Body of pancreas (tissue), 4 donors: ENCODE results near the gene TNS3. TPM values are rescaled to one million over a fixed set of nuclear protein-coding genes. Genes with fewer than 3 reads are reported as not detected.
A peak's percentile ranks its signal among the peaks of the same experiment; 100 is the strongest.

Source experiments
- ATAC-seq: fragments of 150-250 bp; one replicate; pipeline ENCODE4 v1.9.1; 2016
- DNase-seq, 4 donors: peaks; one replicate each; pipeline ENCODE4 v3.0.0-alpha.2; 2019
- H3K27ac ChIP-seq, 4 donors: fragments of 200-600 bp; sonication (generic); 1 replicate in 3 of 4; 2 replicates in 1 of 4; pipeline versions ENCODE4 v1.5.1 to v1.6.1; 2016 to 2019; ENCODE audit warnings: mild to moderate bottlenecking in 1 of 4, mixed read lengths in 1 of 4, moderate library complexity in 1 of 4
- H3K27me3 ChIP-seq, 2 donors: fragments of 200-600 bp; sonication (generic); one replicate each; pipeline ENCODE4 v1.6.0; 2016; ENCODE audit warnings: mild to moderate bottlenecking in 1 of 2
- H3K36me3 ChIP-seq, 2 donors: fragments of 200-600 bp; sonication (generic); replicated peaks in 1 of 2; 2 replicates each; pipeline ENCODE4 v1.5.1; 2016; ENCODE audit warnings: low read depth in 2 of 2; ENCODE audit not compliant: insufficient read depth in 1 of 2
- H3K4me1 ChIP-seq: fragments of 200-600 bp; sonication (generic); one replicate; pipeline ENCODE4 v1.6.0; 2016
- H3K4me3 ChIP-seq, 2 donors: fragments of 200-600 bp; sonication (generic); 1 replicate in 1 of 2; 2 replicates in 1 of 2; pipeline ENCODE4 v1.5.1; 2016 to 2019
- H3K9me3 ChIP-seq, 3 donors: fragments of 200-600 bp; sonication (generic); 1 replicate in 2 of 3; 2 replicates in 1 of 3; pipeline ENCODE4 v1.5.1; 2016
- POLR2A ChIP-seq, 3 donors: fragments of 450-650 bp; IDR thresholded peaks; one replicate each; pipeline ENCODE4 v1.6.1; 2016; ENCODE audit warnings: antibody characterized with exemption in 3 of 3, mild to moderate bottlenecking in 2 of 3
- WGBS, 2 donors: methylation state at CpG; one replicate each; pipeline ENCODE4 v1.1.5; 2017; 5-methylcytosine and 5-hydroxymethylcytosine counted together
- intact Hi-C: fragments of 100-400 bp; cut with DNase I; formaldehyde crosslinking; loops from one replicate; pipeline ENCODE4 v1.15.1; 2023
- total RNA-seq, 2 donors: library from RNA; depleted of rRNA; stranded (reverse); fragments of >200 nt; gene quantifications; one replicate each; pipeline ENCODE4 v1.1.0, GENCODE V29; 2016
- TF ChIP-seq, protein P1 (sequence below), 7 experiments: fragments of 450-650 bp in 4 of 7; fragments of 200-600 bp in 3 of 7; sonication (generic) in 3 of 7; IDR thresholded peaks; one replicate each; pipeline ENCODE4 v1.5.1; 2016 to 2019; ENCODE audit warnings: antibody characterized with exemption in 7 of 7

Gene TNS3
- total RNA-seq, 2 donors from 2014 or later, result 100 to 265 TPM

GRCh38 chr7:47314728-47315607 lies 266.9 kb downstream of the TNS3 start:
- Histone ChIP-seq H3K27me3 (no peaks in the 10 kb centered on the region), H3K4me3 (no peak overlapping the region), H3K36me3 (peaks cover 0 to 10% of the 10 kb centered on the region in 2 donors), H3K4me1 (peaks cover 27% of the 10 kb centered on the region), H3K27ac (peak overlapping the region in 3 of 4 donors; percentile 19 to 58 (median 23)), H3K9me3 (no peaks in the 10 kb centered on the region)
- DNase-seq (peak in 1 of 4 donors; percentile 23), ATAC-seq (peak; percentile 36)
- TF ChIP-seq, protein P1, sequence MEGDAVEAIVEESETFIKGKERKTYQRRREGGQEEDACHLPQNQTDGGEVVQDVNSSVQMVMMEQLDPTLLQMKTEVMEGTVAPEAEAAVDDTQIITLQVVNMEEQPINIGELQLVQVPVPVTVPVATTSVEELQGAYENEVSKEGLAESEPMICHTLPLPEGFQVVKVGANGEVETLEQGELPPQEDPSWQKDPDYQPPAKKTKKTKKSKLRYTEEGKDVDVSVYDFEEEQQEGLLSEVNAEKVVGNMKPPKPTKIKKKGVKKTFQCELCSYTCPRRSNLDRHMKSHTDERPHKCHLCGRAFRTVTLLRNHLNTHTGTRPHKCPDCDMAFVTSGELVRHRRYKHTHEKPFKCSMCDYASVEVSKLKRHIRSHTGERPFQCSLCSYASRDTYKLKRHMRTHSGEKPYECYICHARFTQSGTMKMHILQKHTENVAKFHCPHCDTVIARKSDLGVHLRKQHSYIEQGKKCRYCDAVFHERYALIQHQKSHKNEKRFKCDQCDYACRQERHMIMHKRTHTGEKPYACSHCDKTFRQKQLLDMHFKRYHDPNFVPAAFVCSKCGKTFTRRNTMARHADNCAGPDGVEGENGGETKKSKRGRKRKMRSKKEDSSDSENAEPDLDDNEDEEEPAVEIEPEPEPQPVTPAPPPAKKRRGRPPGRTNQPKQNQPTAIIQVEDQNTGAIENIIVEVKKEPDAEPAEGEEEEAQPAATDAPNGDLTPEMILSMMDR (IDR thresholded peaks at IDR 0.05), result no peak
- no peak for TF ChIP-seq POLR2A (IDR thresholded peaks at IDR 0.05)
- 70 to 78% methylated on average over 26 to 29 of the region's 29 CpGs for WGBS, 2 donors
- intact Hi-C loops, result no loop called here

GRCh38 chr7:47314248-47314647 lies 267.7 kb downstream of the TNS3 start:
- ATAC-seq (no peak), DNase-seq (peak in 1 of 4 donors; percentile 5)
- Histone ChIP-seq H3K27me3 (no peaks in the 10 kb centered on the region), H3K4me1 (peaks cover 27% of the 10 kb centered on the region), H3K27ac (peak overlapping the region in 1 of 4 donors; percentile 58), H3K4me3 (no peak overlapping the region), H3K9me3 (no peaks in the 10 kb centered on the region), H3K36me3 (peaks cover 0 to 9% of the 10 kb centered on the region in 2 donors)
- 78 to 85% methylated on average over 6 to 8 of the region's 8 CpGs for WGBS, 2 donors
- intact Hi-C loops, result no loop called here
- no peak for TF ChIP-seq POLR2A (IDR thresholded peaks at IDR 0.05)
- TF ChIP-seq, protein P1 (IDR thresholded peaks at IDR 0.05), result no peak

DNA sequence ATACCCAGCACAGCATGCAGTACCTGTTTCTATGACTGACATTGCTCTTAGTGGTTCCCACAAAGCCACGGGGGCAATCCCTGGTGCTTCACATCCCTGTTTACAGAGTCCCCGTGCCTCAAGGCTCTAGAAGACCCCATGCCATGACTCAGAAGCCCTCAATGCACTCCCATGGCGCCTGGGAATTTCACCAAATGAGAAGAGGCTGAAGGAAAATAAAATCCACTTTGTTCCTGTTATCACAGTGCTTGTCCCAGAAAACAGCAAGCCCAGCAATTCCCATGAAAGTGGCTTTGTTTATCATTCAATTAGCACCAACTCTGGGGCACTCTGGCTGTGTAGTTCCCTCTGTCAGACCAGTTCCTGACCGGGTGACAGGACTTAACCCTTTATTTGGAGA lies 268.3 kb downstream of the TNS3 start:
- no peak for TF ChIP-seq POLR2A (IDR thresholded peaks at IDR 0.05)
- TF ChIP-seq, protein P1 (IDR thresholded peaks at IDR 0.05), result no peak
- peak overlapping the region in 2 of 4 donors; percentile 19 to 58 for H3K27ac ChIP-seq
- intact Hi-C loops, result no loop called here
- H3K9me3 ChIP-seq, result no peaks in the 10 kb centered on the region
- no peak overlapping the region for H3K4me3 ChIP-seq
- peaks cover 27% of the 10 kb centered on the region for H3K4me1 ChIP-seq
- WGBS, 2 donors, result 39% methylated on average over 4 of the region's 4 CpGs
- peak; percentile 45 for ATAC-seq
- H3K27me3 ChIP-seq, result no peaks in the 10 kb centered on the region
- peak in 1 of 4 donors; percentile 12 for DNase-seq
- H3K36me3 ChIP-seq, result peaks cover 0 to 9% of the 10 kb centered on the region in 2 donors

DNA sequence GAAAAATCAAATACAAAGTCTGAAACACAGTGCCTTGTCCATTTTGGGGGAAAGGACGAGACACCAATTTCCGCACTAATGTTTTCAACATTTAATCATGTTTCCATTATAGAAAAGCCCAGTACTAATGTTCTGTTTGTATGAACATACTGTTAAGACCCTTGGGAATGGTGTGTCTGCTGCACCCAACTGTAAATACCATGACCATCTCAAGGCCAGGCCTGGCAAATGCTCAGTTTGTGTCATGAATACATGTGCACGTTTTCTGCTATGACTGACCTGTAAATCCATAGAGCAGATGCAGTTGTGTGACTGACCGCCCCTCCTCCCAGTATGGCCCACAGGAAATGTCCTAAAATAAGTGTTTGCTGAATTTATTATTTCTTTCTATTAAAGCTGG lies 270.0 kb downstream of the TNS3 start:
- intact Hi-C loops, result no loop called here
- TF ChIP-seq, protein P1 (IDR thresholded peaks at IDR 0.05), result no peak
- no peak for TF ChIP-seq POLR2A (IDR thresholded peaks at IDR 0.05)
- Histone ChIP-seq H3K4me1 (peaks cover 27% of the 10 kb centered on the region), H3K27me3 (no peaks in the 10 kb centered on the region), H3K9me3 (no peaks in the 10 kb centered on the region), H3K36me3 (peaks cover 0 to 7% of the 10 kb centered on the region in 2 donors), H3K27ac (no peak overlapping the region), H3K4me3 (no peak overlapping the region)
- whole genome bisulfite sequencing, 2 donors, result 86 to 96% methylated on average over 4 of the region's 4 CpGs
- DNase-seq (no peak), ATAC-seq (no peak)
